GM19023 (cell line): Measurements from ENCODE around the gene PRR35.

ENCODE experiments used
- ATAC-seq: cut with Tn5 transposase; IDR thresholded peaks from one replicate; pipeline ENCODE4 v1.9.1; 2021; ENCODE audit warnings: mild to moderate bottlenecking, moderate library complexity; ENCODE audit not compliant: unreplicated experiment

Gene PRR35

DNA sequence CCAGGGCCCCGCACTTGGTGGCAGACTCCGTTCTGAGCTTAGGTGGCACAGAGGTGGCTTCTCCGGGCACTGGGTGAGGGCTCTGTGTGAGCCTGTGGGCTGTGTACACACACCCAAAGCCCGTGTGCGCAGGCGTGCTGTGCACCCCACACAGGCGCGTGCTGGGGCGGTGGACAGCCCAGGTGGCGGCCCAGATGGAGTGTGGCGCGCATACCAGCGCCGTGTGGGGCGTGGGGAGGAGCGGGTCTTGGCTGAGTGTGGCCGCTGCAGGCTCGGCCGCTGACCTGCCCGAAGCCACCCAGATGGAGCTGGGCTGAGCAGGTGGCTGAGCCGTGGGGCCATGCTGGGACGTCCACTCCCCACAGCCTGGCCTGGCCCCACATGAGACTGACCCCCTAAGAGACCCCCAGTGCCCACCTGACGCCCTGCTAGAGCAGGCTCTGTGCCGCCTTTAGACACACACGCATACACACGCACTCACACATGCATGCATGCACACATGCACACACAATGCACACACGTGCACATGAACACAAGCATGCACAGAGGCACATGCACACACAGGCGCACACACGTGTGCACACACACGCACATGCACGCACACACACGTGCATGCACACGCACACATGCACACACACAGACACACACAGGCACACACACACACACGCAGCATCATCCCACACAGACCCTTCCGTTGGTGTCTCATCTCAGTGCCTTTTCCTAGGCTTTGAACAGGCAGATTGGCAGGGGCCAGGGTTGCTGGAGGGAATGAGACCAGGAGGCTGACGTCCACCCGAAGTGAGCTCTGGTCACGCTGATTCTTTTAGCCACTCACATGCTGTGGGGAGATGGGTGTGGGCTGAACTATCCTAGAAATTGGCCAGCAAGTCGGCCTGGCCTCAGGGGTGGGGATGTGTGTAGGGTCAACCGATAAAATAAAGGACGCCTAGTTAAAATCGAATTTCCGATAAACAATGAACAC is 2.1 kb downstream of the PRR35 start:
- ATAC-seq = no peak

DNA sequence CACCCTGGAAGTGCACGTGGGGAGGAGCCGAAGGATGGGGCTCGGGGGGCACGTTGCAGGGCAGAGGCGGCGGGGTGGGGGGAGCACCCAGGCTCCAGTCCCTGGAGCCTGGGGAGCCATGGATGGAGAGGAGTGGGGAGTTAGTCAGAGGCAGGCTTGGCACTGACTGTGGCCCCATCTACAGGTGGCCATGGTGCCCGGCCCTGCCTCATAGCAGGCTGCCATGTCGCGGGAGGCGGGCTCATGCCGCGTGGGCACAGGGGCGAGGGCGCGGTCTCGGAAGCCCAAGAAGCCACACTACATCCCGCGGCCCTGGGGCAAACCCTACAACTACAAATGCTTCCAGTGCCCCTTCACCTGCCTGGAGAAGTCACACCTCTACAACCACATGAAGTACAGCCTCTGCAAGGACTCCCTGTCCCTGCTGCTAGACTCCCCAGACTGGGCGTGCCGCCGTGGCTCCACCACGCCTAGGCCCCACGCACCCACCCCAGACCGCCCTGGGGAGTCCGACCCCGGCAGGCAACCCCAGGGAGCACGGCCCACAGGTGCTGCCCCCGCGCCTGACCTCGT is 3.0 kb downstream of the PRR35 start:
- ATAC-seq = no peak

DNA sequence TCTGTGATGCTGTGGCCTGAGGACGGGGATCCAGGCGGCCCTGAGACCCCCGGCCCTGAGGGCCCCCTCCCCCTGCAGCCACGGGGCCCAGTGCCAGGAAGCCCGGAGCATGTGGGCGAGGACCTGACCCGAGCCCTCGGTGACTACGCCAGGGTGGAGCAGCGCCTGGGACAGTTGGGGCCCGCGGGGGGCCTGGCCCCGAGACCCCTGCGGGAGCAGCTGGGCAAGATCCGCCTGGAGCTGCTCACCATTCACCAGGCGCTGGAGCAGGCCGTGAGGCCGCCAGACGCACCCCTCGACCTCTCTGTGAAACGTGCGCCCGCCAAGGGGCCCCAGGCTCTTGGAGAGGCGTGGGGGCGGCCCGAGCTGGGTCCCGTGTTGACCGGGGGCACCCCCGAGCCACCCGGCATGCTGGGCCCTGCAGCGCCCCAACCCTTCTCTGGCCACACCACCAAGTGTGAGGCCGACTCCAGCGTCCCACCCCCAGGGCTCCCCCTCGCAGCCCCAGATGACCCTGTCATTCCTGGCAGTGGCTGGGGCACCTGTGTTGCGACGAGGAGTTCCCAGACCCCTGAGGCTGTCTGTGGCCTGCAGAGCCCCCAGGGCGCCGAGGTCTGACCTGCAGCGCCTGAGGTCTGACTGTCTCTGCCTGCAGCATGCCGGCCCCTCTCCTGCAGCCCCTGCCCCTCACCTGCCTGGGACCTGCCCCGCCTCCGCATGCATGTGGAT is 4.7 kb downstream of the PRR35 start:
- ATAC-seq = no peak

GRCh38 chr16:565419-566330 is 5.5 kb downstream of the PRR35 start:
- no peak for ATAC-seq

DNA sequence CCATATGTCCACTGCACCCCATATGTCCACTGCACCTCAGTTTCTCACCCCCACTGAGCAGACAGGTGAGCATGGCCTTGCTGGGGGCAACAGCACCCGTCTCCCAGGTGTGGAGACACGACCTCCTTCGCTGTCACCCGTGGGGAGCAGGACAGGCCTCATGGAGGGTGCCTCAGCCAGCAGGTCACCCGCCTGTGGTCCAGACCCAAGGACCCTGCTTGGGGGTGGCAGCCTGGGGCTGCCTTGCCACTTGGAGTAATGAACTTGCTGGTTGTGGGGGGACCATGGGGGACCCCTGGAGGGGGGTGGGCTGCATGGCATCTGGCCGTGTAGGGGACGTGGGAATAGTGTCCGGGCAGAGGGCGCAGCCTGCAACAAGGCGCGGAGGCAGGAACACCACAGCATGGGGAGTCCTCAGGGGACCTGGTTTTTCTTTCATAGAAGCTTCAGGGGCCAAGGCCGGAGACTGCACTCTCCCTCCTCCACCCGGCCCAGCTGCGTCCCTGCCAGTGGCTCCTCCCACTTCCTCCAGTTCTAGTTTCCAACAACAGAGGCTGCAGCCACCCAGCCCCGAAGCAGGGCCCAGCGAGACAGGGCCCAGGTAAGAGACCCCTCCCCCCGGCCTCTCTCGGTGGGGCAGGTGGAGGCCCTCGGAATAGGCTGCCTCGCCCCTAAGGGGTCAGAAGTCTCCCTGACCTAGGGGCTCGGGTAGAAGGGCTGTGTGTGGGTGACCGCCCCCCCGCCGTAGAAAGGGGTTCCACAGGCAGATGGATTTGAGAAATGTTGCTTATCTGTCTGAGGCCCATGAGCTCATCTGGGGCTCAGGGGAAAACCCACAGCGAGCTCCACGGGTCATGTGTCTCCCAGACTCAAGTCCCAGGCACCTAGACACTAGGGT is 6.5 kb downstream of the PRR35 start, which contains the start of gene NHLRC4:
NHLRC4 (plus strand) TSS at position 531 of the 898 bp plus-strand sequence. CDS start 1,043 bp downstream, outside the sequence.
- peak; percentile 51 for ATAC-seq

DNA sequence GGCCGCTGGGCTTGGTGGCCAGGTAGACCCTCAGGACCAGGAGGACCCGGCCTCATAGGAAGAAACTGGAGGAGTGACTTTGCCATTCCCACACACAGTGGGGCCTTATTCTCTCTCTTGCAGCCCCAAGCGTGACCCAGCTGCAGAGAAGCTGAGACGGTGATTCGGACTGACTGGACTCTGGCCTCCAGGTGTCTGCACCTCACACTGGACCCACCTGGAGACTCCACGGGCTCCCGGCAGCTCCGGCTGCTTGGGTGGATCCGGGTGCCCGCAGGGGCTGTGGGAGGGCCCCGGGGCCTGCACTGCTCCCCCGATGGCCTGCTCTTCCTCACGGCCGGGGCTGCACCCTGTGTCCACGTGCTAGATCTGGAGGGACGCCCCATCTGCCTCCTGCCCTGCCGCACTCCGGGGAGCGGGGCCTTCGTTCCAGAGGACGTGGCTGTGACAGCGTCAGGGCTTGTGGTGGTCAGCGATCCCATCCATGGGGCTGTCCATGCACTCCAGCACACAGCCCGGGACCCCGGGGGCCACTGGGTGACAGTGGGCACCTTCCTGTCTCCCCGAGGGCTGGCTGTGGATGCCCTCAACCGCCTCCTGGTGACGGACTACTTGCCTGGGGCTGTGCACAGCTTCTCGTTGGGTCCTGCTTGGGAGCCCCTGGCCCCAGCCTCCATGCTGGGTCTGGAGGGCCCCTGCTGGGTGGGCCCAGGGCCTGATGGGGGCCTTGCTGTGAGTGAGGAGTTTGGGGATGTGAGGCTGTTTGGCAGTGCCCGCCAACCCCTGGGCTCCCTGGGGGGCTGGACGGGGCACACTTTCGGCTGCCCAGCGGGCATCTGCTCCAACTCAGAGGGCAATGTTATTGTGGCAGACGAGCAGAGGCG is 7.4 kb downstream of the PRR35 start:
- ATAC-seq = no peak

DNA sequence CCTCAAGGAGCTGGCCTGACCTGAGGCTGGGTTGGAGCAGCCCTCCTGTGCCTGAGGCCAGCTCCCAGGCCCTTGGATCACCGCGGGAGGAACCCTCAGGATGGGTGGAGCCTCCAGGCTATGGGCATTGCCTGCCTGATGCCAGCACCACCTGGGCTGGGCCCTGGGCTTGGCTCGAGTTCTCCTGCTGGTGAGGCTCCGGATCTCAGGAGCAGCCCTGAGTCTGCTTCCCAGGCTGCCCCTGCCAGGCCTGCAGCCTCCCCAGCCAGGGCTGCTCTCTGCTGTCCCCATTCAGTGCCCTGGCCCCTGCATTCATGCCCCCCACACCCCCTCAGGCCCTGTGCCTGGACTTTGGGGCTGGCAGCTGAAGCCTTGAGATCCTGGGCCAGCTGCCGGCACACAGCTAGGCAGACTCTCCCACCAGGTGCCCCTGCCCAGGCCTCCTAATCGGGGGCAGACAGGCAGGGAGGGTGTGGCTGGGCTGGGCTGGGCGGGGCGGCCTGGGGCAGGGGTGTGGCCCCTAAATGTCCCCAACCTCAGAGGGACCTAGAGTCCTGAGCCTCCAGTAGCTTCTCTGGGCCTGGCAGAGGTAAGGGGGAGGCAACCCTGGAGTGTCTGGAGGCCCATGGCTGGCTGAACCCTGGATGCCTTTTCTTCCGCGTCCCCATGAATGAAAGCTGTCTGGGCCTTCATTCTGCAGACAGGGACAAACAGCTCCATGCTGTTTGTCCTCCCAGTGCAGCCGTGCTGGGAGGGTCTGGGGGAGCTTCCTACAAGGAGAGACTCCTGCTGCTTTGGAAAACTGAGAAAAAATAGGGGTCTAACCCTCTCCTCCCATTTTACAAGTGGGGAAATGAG is 8.4 kb downstream of the PRR35 start:
- no peak for ATAC-seq

DNA sequence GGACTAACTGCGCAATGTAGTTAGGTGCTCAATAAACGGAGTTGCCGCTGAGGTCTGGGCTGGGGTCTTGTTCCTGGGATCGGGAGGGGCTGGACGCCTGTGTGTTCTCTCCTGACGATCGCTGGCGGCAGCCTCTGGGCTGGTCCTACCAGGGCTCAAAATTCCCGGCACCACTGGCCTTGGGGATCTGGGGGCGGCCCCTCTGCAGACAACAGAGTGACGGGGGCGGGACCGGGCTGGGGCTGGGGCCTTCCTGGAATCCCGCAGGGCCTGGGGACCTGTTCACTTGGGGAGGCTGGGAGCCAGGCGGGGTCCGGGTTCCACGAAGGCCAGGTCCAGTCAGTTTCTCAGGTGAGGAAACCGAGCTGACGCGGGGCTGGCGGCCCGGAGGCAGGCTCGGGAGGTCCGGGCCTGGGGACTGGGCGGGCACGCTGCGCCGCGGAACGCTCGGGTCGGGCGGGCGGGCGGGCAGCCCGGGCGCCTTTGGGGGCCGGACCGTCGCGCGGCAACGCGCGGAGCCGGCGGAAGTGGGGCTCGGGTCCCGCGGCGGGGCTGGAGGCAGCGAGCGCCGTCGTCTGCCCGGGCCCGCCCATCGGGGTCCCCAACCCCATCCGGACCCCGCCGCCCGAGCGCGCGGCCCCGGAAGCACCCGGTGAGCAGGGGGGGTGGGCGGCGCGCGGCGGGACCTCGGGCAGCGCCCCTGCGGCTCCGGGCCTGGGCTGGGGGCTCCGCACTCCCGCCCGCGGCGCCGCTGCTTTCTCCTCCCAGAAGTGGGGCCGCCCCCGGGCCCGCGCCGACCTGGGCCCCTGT is 9.5 kb downstream of the PRR35 start, which contains the start of gene PIGQ:
PIGQ (plus strand) TSS at position 524 of the 810 bp plus-strand sequence. CDS start 4,107 bp downstream, outside the sequence.
- peak; percentile 48 for ATAC-seq

GRCh38 chr16:572865-573650 is 12.9 kb downstream of the PRR35 start:
- ATAC-seq = no peak

DNA sequence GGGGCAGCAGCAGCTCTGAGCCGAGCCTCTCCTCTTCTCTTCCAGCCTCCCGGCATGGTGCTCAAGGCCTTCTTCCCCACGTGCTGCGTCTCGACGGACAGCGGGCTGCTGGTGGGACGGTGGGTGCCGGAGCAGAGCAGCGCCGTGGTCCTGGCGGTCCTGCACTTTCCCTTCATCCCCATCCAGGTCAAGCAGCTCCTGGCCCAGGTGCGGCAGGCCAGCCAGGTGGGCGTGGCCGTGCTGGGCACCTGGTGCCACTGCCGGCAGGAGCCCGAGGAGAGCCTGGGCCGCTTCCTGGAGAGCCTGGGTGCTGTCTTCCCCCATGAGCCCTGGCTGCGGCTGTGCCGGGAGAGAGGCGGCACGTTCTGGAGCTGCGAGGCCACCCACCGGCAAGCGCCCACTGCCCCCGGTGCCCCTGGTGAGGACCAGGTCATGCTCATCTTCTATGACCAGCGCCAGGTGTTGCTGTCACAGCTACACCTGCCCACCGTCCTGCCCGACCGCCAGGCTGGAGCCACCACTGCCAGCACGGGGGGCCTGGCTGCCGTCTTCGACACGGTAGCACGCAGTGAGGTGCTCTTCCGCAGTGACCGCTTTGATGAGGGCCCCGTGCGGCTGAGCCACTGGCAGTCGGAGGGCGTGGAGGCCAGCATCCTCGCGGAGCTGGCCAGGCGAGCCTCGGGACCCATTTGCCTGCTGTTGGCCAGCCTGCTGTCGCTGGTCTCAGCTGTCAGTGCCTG is 14.0 kb downstream of the PRR35 start:
- ATAC-seq = no peak

DNA sequence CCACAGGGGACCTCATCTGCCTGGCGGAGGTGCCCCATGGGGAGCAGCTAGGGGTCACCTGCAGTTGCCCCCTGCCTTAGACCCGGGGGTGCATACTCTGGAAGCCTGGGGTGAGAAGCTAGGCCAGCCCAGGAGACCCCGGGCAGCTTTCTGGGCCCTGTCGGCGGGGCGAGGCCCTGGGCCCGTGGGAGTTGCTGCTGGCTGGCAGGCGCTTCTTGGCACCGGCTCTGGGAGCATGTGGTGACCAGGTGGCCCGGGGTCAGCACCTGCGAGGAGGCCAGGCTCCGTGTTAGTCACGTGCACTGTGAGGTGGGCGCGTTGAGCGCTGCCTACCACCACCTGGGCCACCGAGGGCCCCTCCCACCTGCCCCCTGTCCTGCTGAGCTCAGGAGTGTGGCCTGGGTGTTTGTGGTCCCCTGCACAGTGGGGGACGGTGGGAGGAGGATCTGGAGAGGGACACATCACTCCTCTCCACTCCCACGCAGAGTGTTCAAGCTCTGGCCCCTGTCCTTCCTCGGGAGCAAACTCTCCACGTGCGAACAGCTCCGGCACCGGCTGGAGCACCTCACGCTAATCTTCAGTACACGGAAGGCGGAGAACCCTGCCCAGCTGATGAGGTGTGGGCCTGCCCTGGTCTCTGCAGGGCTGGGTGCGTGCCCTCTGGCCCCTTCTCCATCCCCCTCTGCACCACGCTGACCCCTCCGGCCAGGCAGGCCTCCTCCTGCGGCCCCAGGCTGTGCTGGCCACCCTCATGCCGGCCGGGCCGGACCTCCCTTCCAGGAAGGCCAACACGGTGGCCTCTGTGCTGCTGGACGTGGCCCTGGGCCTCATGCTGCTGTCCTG is 15.4 kb downstream of the PRR35 start:
- no peak for ATAC-seq

GRCh38 chr16:576197-576822 is 16.1 kb downstream of the PRR35 start:
- ATAC-seq = no peak

DNA sequence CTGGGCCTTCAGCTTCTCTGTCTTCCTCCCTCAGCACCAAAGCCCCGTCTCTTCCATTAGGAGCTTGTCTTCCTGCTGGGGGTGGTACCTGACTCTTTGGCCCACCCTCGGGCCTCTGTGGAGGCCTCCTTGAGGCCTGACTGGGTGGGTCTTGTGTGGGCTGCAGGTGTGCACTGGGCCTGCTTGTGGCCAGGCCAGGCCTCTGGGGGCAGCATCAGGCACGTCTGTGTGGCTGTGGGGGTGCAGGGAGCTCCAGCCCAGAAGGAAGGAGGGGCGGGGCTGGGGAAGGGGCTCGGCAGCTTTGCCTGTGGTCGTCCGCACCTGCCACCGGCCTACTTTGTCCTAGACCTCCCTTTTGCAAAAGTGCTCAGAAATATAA is 16.6 kb downstream of the PRR35 start:
- ATAC-seq = no peak

GRCh38 chr16:577796-578195 is 17.6 kb downstream of the PRR35 start:
- ATAC-seq = no peak
